Measurements from ENCODE around the gene EYA2.

- TF ChIP-seq NFE2L2 (IDR thresholded peaks at IDR 0.05; ENCODE audit: low read depth, low read length) (no peak), CTCF (conservative IDR thresholded peaks at IDR 0.05; ENCODE audit: low read depth, low read length) (no peak), POLR2A (IDR thresholded peaks at IDR 0.05; ENCODE audit: low read depth, low read length) (no peak), RAD21 (IDR thresholded peaks at IDR 0.05; ENCODE audit: low read length) (no peak), BHLHE40 (IDR thresholded peaks at IDR 0.05; ENCODE audit: low read depth, low read length) (no peak), MAFK (IDR thresholded peaks at IDR 0.05; ENCODE audit: low read depth, low read length) (no peak), MAZ (IDR thresholded peaks at IDR 0.05; ENCODE audit: borderline replicate concordance, low read depth, low read length) (no peak), RFX5 (IDR thresholded peaks at IDR 0.05; ENCODE audit: low read depth, low read length) (no peak)
- TF ChIP-seq, protein P1, sequence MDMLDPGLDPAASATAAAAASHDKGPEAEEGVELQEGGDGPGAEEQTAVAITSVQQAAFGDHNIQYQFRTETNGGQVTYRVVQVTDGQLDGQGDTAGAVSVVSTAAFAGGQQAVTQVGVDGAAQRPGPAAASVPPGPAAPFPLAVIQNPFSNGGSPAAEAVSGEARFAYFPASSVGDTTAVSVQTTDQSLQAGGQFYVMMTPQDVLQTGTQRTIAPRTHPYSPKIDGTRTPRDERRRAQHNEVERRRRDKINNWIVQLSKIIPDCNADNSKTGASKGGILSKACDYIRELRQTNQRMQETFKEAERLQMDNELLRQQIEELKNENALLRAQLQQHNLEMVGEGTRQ (IDR thresholded peaks at IDR 0.05; ENCODE audit: low read depth, low read length): no peak
These were observed 92.4 kb downstream of the EYA2 start for GRCh38 chr20:46987001-46987400.

All from IMR-90 (cell line).